ENCODE results near the gene MCAM.

The MCAM gene

GRCh38 chr11:119316016-119316728 lies 758 bp downstream of the MCAM start:
- H3K9me3 Mint-ChIP-seq: no peaks in the 10 kb centered on the region
- H3K4me1 Mint-ChIP-seq: peaks cover 37% of the 10 kb centered on the region
- no peak for TF ChIP-seq CTCF (IDR thresholded peaks at IDR 0.05)
- DNase-seq: no peak
- no peaks in the 10 kb centered on the region for H3K36me3 Mint-ChIP-seq (ENCODE audit: low read depth)
- H3K27me3 Mint-ChIP-seq (ENCODE audit: low read depth, poor library complexity): peaks cover 26% of the 10 kb centered on the region
- H3K4me3 Mint-ChIP-seq: peak overlapping the region; percentile 75
- H3K27ac Mint-ChIP-seq: no peak overlapping the region

- TF ChIP-seq CTCF (IDR thresholded peaks at IDR 0.05): no peak
- DNase-seq: peak; percentile 46
- H3K4me3 Mint-ChIP-seq: peak overlapping the region; percentile 70
- H3K27me3 Mint-ChIP-seq (ENCODE audit: low read depth, poor library complexity): peaks cover 26% of the 10 kb centered on the region
- H3K36me3 Mint-ChIP-seq (ENCODE audit: low read depth): no peaks in the 10 kb centered on the region
- no peaks in the 10 kb centered on the region for H3K9me3 Mint-ChIP-seq
- H3K4me1 Mint-ChIP-seq: peaks cover 35% of the 10 kb centered on the region
- no peak overlapping the region for H3K27ac Mint-ChIP-seq
These were observed 1.6 kb downstream of the MCAM start for GRCh38 chr11:119315131-119316015.

- TF ChIP-seq CTCF (IDR thresholded peaks at IDR 0.05): no peak
- peaks cover 24% of the 10 kb centered on the region for H3K27me3 Mint-ChIP-seq (ENCODE audit: low read depth, poor library complexity)
- H3K4me1 Mint-ChIP-seq: peaks cover 28% of the 10 kb centered on the region
- DNase-seq: no peak
- H3K4me3 Mint-ChIP-seq: peak overlapping the region; percentile 57
- H3K27ac Mint-ChIP-seq: no peak overlapping the region
- peaks cover 3% of the 10 kb centered on the region for H3K36me3 Mint-ChIP-seq (ENCODE audit: low read depth)
- H3K9me3 Mint-ChIP-seq: no peaks in the 10 kb centered on the region
These were observed 2.2 kb downstream of the MCAM start for GRCh38 chr11:119314726-119315125.

GRCh38 chr11:119310682-119311052 lies 6.3 kb downstream of the MCAM start:
- peak overlapping the region; percentile 22 for H3K27ac Mint-ChIP-seq
- H3K36me3 Mint-ChIP-seq (ENCODE audit: low read depth): peaks cover 12% of the 10 kb centered on the region
- H3K9me3 Mint-ChIP-seq: no peaks in the 10 kb centered on the region
- DNase-seq: no peak
- peaks cover 16% of the 10 kb centered on the region for H3K27me3 Mint-ChIP-seq (ENCODE audit: low read depth, poor library complexity)
- H3K4me1 Mint-ChIP-seq: peaks cover 24% of the 10 kb centered on the region
- no peak for TF ChIP-seq CTCF (IDR thresholded peaks at IDR 0.05)
- no peak overlapping the region for H3K4me3 Mint-ChIP-seq

- H3K4me1 Mint-ChIP-seq: peaks cover 20% of the 10 kb centered on the region
- H3K36me3 Mint-ChIP-seq (ENCODE audit: low read depth): peaks cover 15% of the 10 kb centered on the region
- no peak for TF ChIP-seq CTCF (IDR thresholded peaks at IDR 0.05)
- no peak overlapping the region for H3K4me3 Mint-ChIP-seq
- H3K27ac Mint-ChIP-seq: no peak overlapping the region
- peaks cover 11% of the 10 kb centered on the region for H3K27me3 Mint-ChIP-seq (ENCODE audit: low read depth, poor library complexity)
- no peaks in the 10 kb centered on the region for H3K9me3 Mint-ChIP-seq
- DNase-seq: no peak
These were observed 6.8 kb downstream of the MCAM start for GRCh38 chr11:119309953-119310681.

All from nephron progenitor cell (in vitro differentiated cells).